ENCODE results near the gene CRYBB3. TPM values are rescaled to one million over a fixed set of nuclear protein-coding genes. Genes with fewer than 3 reads are reported as not detected.
"Not testable (repeated sequence)": the region's sequence is repeated elsewhere in the genome, so short reads cannot be mapped to it uniquely, and the experiment has no call there.

CRYBB3 gene
- total RNA-seq, 1 experiment from 2014 or later, result 0.39 TPM

- no peak overlapping the region for H2BK12ac ChIP-seq (ENCODE audit: insufficient read length, low read depth, low read length)
- H3K79me2 ChIP-seq (ENCODE audit: insufficient read depth, low read length), result no peaks in the 10 kb centered on the region
- H3K23ac ChIP-seq (ENCODE audit: insufficient read length, low read depth, low read length), result no peak overlapping the region
- no peak overlapping the region for H2BK5ac ChIP-seq (ENCODE audit: insufficient read length, low read length)
- peak; percentile 38 for DNase-seq
- no peaks in the 10 kb centered on the region for H3K9me3 Mint-ChIP-seq
- H3K4me1 Mint-ChIP-seq, result peaks cover 0 to 3% of the 10 kb centered on the region in 2 experiments; a peak in 2 of 4 replicates
- H3K79me1 ChIP-seq (ENCODE audit: insufficient read depth, low read depth, low read length, poor library complexity, severe bottlenecking), result no peaks in the 10 kb centered on the region
- no peak overlapping the region for H2AFZ ChIP-seq (ENCODE audit: low read length)
- peaks cover 23% of the 10 kb centered on the region for H3K27me3 Mint-ChIP-seq (ENCODE audit: low read depth)
- no peak overlapping the region for H3K27ac Mint-ChIP-seq
- H3K56ac ChIP-seq (ENCODE audit: insufficient read length, low read depth, low read length), result no peak overlapping the region
- no peak overlapping the region for H3K4me3 Mint-ChIP-seq
- no peak overlapping the region for H3T11ph ChIP-seq (ENCODE audit: low read length)
- no CpG with 5 or more reads among the region's 4 CpGs for WGBS (ENCODE audit: extremely low coverage, insufficient read length, low lambda C conversion rate)
- H2BK120ac ChIP-seq (ENCODE audit: low read depth, low read length, poor library complexity, severe bottlenecking), result no peak overlapping the region
- no peak overlapping the region for H2BK15ac ChIP-seq (ENCODE audit: low read depth, low read length)
- no peak overlapping the region for H4K8ac ChIP-seq (replicated peaks; ENCODE audit: insufficient read length, low read depth, low read length)
- no peak overlapping the region for H3K4me2 ChIP-seq (ENCODE audit: insufficient read depth, insufficient read length, low read length)
- H3K18ac ChIP-seq (ENCODE audit: insufficient read length, low read depth, low read length), result no peak overlapping the region
- H3K9ac ChIP-seq (ENCODE audit: extremely low read depth, insufficient read length, low read length), result no peak overlapping the region
- no peak for TF ChIP-seq CTCF (conservative IDR thresholded peaks at IDR 0.05)
- no peaks in the 10 kb centered on the region for H3K36me3 Mint-ChIP-seq (ENCODE audit: insufficient read depth in 1 of 3, low read depth in 3 of 3)
- no peaks in the 10 kb centered on the region for H3K23me2 ChIP-seq (ENCODE audit: insufficient read length, low read depth, low read length, poor library complexity, severe bottlenecking)
- no peak overlapping the region for H2AK5ac ChIP-seq (ENCODE audit: insufficient read length, low read length)
- H3K27ac ChIP-seq (ENCODE audit: insufficient read length, low read depth, low read length), result no peak overlapping the region
- H3K4ac ChIP-seq (ENCODE audit: low read depth, low read length), result no peak overlapping the region
- no peaks in the 10 kb centered on the region for H3K9me3 ChIP-seq (ENCODE audit: control insufficient read depth, low read depth, low read length)
- no peaks in the 10 kb centered on the region for H3K27me3 ChIP-seq (ENCODE audit: insufficient read depth, low read length)
- H4K20me1 ChIP-seq (ENCODE audit: control insufficient read depth, insufficient read depth, insufficient read length), result no peaks in the 10 kb centered on the region
- H2BK20ac ChIP-seq (ENCODE audit: low read depth, low read length, poor library complexity, severe bottlenecking), result no peak overlapping the region
- no peak overlapping the region for H4K5ac ChIP-seq (ENCODE audit: insufficient read length, low read depth, low read length)
- no peak overlapping the region for H3K14ac ChIP-seq (ENCODE audit: insufficient read depth, low read length)
- no peaks in the 10 kb centered on the region for H3K4me1 ChIP-seq (ENCODE audit: insufficient read depth, low read length)
- no peak overlapping the region for H4K91ac ChIP-seq (ENCODE audit: insufficient read length, low read depth, low read length)
Observed at GRCh38 chr22:25237503-25237902, 37.8 kb downstream of the CRYBB3 start.

- not testable (repeated sequence) for H3K4me3 Mint-ChIP-seq; H3K18ac ChIP-seq (ENCODE audit: insufficient read length, low read depth, low read length); H2AFZ ChIP-seq (ENCODE audit: low read length); H3K4me1 ChIP-seq (ENCODE audit: insufficient read depth, low read length); H2BK120ac ChIP-seq (ENCODE audit: low read depth, low read length, poor library complexity, severe bottlenecking); H3K9ac ChIP-seq (ENCODE audit: extremely low read depth, insufficient read length, low read length); H2BK12ac ChIP-seq (ENCODE audit: insufficient read length, low read depth, low read length); H3K79me2 ChIP-seq (ENCODE audit: insufficient read depth, low read length); H2BK5ac ChIP-seq (ENCODE audit: insufficient read length, low read length); H3K4me1 Mint-ChIP-seq; H3K27ac Mint-ChIP-seq; H3K9me3 Mint-ChIP-seq; H2BK20ac ChIP-seq (ENCODE audit: low read depth, low read length, poor library complexity, severe bottlenecking); H3K36me3 Mint-ChIP-seq (ENCODE audit: insufficient read depth in 1 of 3, low read depth in 3 of 3); H4K20me1 ChIP-seq (ENCODE audit: control insufficient read depth, insufficient read depth, insufficient read length); H3K23me2 ChIP-seq (ENCODE audit: insufficient read length, low read depth, low read length, poor library complexity, severe bottlenecking); H3K27ac ChIP-seq (ENCODE audit: insufficient read length, low read depth, low read length); H3T11ph ChIP-seq (ENCODE audit: low read length); H3K23ac ChIP-seq (ENCODE audit: insufficient read length, low read depth, low read length); H4K5ac ChIP-seq (ENCODE audit: insufficient read length, low read depth, low read length); H3K56ac ChIP-seq (ENCODE audit: insufficient read length, low read depth, low read length); H3K9me3 ChIP-seq (ENCODE audit: control insufficient read depth, low read depth, low read length); H3K79me1 ChIP-seq (ENCODE audit: insufficient read depth, low read depth, low read length, poor library complexity, severe bottlenecking); DNase-seq; H3K4ac ChIP-seq (ENCODE audit: low read depth, low read length); H4K8ac ChIP-seq (replicated peaks; ENCODE audit: insufficient read length, low read depth, low read length); H3K14ac ChIP-seq (ENCODE audit: insufficient read depth, low read length); H3K27me3 ChIP-seq (ENCODE audit: insufficient read depth, low read length); H2AK5ac ChIP-seq (ENCODE audit: insufficient read length, low read length); H2BK15ac ChIP-seq (ENCODE audit: low read depth, low read length); H3K4me2 ChIP-seq (ENCODE audit: insufficient read depth, insufficient read length, low read length); H4K91ac ChIP-seq (ENCODE audit: insufficient read length, low read depth, low read length)
- no CpG with 5 or more reads among the region's 9 CpGs for WGBS (ENCODE audit: extremely low coverage, insufficient read length, low lambda C conversion rate)
- peaks cover 23% of the 10 kb centered on the region for H3K27me3 Mint-ChIP-seq (ENCODE audit: low read depth)
Observed at GRCh38 chr22:25238058-25238457, 38.4 kb downstream of the CRYBB3 start.

Measured in H9 (cell line).